ENCODE measurements around the gene AARSD1.
"Not testable (repeated sequence)": the region's sequence is repeated elsewhere in the genome, so short reads cannot be mapped to it uniquely, and the experiment has no call there.

Gene AARSD1

GRCh38 chr17:42980766-42981397, 16.6 kb upstream of the AARSD1 start:
- peak; percentile 79 for DNase-seq (ENCODE audit: low spot score)

GRCh38 chr17:42980274-42980765, 16.1 kb upstream of the AARSD1 start, which contains the start of gene RUNDC1:
Gene RUNDC1 (plus strand): TSS chr17:42980565. CDS start chr17:42980577, 12 bp downstream.
- peak; percentile 95 for DNase-seq (ENCODE audit: low spot score)

GRCh38 chr17:42979511-42980273, 15.4 kb upstream of the AARSD1 start, which contains the start of gene PTGES3L:
Gene PTGES3L (minus strand): TSS chr17:42980080. CDS start chr17:42980053, 27 bp downstream.
- DNase-seq (ENCODE audit: low spot score), result peak; percentile 55

- not testable (repeated sequence) for DNase-seq (ENCODE audit: low spot score)
Measured at GRCh38 chr17:42975701-42976100, 11.4 kb upstream of the AARSD1 start.

- no peak for DNase-seq (ENCODE audit: low spot score)
Measured at GRCh38 chr17:42975265-42975664, 11.0 kb upstream of the AARSD1 start.

GRCh38 chr17:42973323-42973722, 9.1 kb upstream of the AARSD1 start:
- not testable (repeated sequence) for DNase-seq (ENCODE audit: low spot score)

GRCh38 chr17:42971589-42971988, 7.3 kb upstream of the AARSD1 start:
- DNase-seq (ENCODE audit: low spot score), result no peak

- DNase-seq (ENCODE audit: low spot score), result no peak
Measured at GRCh38 chr17:42969001-42969581, 4.8 kb upstream of the AARSD1 start.

GRCh38 chr17:42967925-42968324, 3.7 kb upstream of the AARSD1 start:
- DNase-seq (ENCODE audit: low spot score), result no peak

GRCh38 chr17:42953669-42954068, 10.6 kb downstream of the AARSD1 start:
- no peak for DNase-seq (ENCODE audit: low spot score)

- no peak for DNase-seq (ENCODE audit: low spot score)
Measured at GRCh38 chr17:42950044-42950783, 14.0 kb downstream of the AARSD1 start.

- DNase-seq (ENCODE audit: low spot score), result no peak
Measured at GRCh38 chr17:42946812-42947211, 17.4 kb downstream of the AARSD1 start.

- no peak for DNase-seq (ENCODE audit: low spot score)
Measured at GRCh38 chr17:42944211-42944610, 20.0 kb downstream of the AARSD1 start.

GRCh38 chr17:42937712-42938596, 26.3 kb downstream of the AARSD1 start:
- peak; percentile 32 for DNase-seq (ENCODE audit: low spot score)

- DNase-seq (ENCODE audit: low spot score), result no peak
Measured at GRCh38 chr17:42929497-42929844, 34.8 kb downstream of the AARSD1 start.

GRCh38 chr17:42928714-42929496, 35.3 kb downstream of the AARSD1 start:
- peak; percentile 62 for DNase-seq (ENCODE audit: low spot score)

GRCh38 chr17:42924891-42925290, 39.4 kb downstream of the AARSD1 start:
- no peak for DNase-seq (ENCODE audit: low spot score)

GRCh38 chr17:42923472-42923871, 40.8 kb downstream of the AARSD1 start:
- DNase-seq (ENCODE audit: low spot score), result not testable (repeated sequence)

GRCh38 chr17:42922294-42922693, 42.0 kb downstream of the AARSD1 start:
- DNase-seq (ENCODE audit: low spot score), result no peak

- no peak for DNase-seq (ENCODE audit: low spot score)
Measured at GRCh38 chr17:42920922-42921321, 43.3 kb downstream of the AARSD1 start.

Measured in germinal center (tissue), 1 donor.